K562 (cell line): ENCODE data around the gene OR2C1. TPM values are rescaled to one million over a fixed set of nuclear protein-coding genes. Genes with fewer than 3 reads are reported as not detected.

ENCODE experiments used
- BRD4 ChIP-seq: fragments of 200-600 bp; sonication (generic); IDR thresholded peaks from 2 replicates; pipeline ENCODE4 v1.6.1; 2017; ENCODE audit warnings: inconsistent platforms
- CCAR2 ChIP-seq: fragments of 200-400 bp; formaldehyde crosslinking; IDR thresholded peaks from 2 replicates; pipeline ENCODE4 v1.6.1; 2017; ENCODE audit warnings: mild to moderate bottlenecking, low read depth, low read length
- CHCHD3 ChIP-seq: fragments of 250-450 bp; sonication (Bioruptor Pico); IDR thresholded peaks from 2 replicates; pipeline ENCODE4 v2.1.2; 2022; ENCODE audit warnings: mild to moderate bottlenecking
- CSDE1 ChIP-seq, 2 experiments: fragments of 450-650 bp; IDR thresholded peaks; 2 replicates each; pipeline ENCODE4 v1.6.1; 2016; ENCODE audit warnings: mild to moderate bottlenecking in 1 of 2
- ELK1 ChIP-seq: sonication (generic); formaldehyde crosslinking; IDR thresholded peaks from 2 replicates; pipeline ENCODE4 v1.8.1; 2022; ENCODE audit warnings: missing genetic modification reagents
- EP300 ChIP-seq: IDR thresholded peaks from 2 replicates; pipeline ENCODE4 v1.6.1; 2012; ENCODE audit warnings: low read length, improper control_type of control experiment
- JUN ChIP-seq, 2 experiments: sonication (generic) in 1 of 2; formaldehyde crosslinking in 1 of 2; IDR thresholded peaks; 2 replicates each; pipeline versions ENCODE4 v1.6.1 to v1.8.0; 2012 to 2022; ENCODE audit warnings: borderline replicate concordance in 2 of 2, mild to moderate bottlenecking in 2 of 2, improper control_type of control experiment in 1 of 2, low read depth in 1 of 2, low read length in 1 of 2, missing genetic modification reagents in 1 of 2
- MTA3 ChIP-seq: fragments of 450-650 bp; formaldehyde crosslinking; IDR thresholded peaks from 2 replicates; pipeline ENCODE4 v1.6.1; 2017; ENCODE audit warnings: mild to moderate bottlenecking, borderline replicate concordance
- NUFIP1 ChIP-seq: fragments of 450-650 bp; IDR thresholded peaks from 2 replicates; pipeline ENCODE4 v1.6.1; 2018; ENCODE audit not compliant: partially characterized antibody
- PCBP1 ChIP-seq: fragments of 200-400 bp; formaldehyde crosslinking; IDR thresholded peaks from 2 replicates; pipeline ENCODE4 v1.6.1; 2018; ENCODE audit warnings: mild to moderate bottlenecking, low read depth, low read length; ENCODE audit not compliant: poor library complexity, severe bottlenecking
- RBFOX2 ChIP-seq: fragments of 200-400 bp; formaldehyde crosslinking; IDR thresholded peaks from 2 replicates; pipeline ENCODE4 v1.6.1; 2017; ENCODE audit warnings: low read depth, mild to moderate bottlenecking, low read length, moderate library complexity
- SREBF1 ChIP-seq: fragments of 150-350 bp; IDR thresholded peaks from 2 replicates; pipeline ENCODE4 v1.6.1; 2014; ENCODE audit warnings: antibody characterized with exemption, low read depth, low read length, borderline replicate concordance
- STAT5A ChIP-seq: IDR thresholded peaks from 2 replicates; pipeline ENCODE4 v1.6.1; 2012; ENCODE audit warnings: low read length, inconsistent platforms, borderline replicate concordance
- TOE1 ChIP-seq, 2 experiments: fragments of 450-650 bp in 1 of 2; sonication (generic) in 1 of 2; formaldehyde crosslinking in 1 of 2; IDR thresholded peaks; 2 replicates each; pipeline versions ENCODE4 v1.7.1 to v1.8.0; 2016 to 2022; ENCODE audit warnings: borderline replicate concordance in 2 of 2, mild to moderate bottlenecking in 2 of 2, antibody characterized with exemption in 1 of 2, inconsistent platforms in 1 of 2, low read depth in 1 of 2, missing genetic modification reagents in 1 of 2, moderate library complexity in 1 of 2
- TRIM25 ChIP-seq: fragments of 450-650 bp; IDR thresholded peaks from 2 replicates; pipeline ENCODE4 v1.7.0; 2016; ENCODE audit warnings: borderline replicate concordance
- U2AF1 ChIP-seq: fragments of 200-400 bp; formaldehyde crosslinking; optimal IDR thresholded peaks from 2 replicates; pipeline ENCODE3; 2017; ENCODE audit warnings: mild to moderate bottlenecking, low read depth, low read length, moderate library complexity
- ZBTB11 ChIP-seq, 3 experiments: fragments of 200-800 bp in 1 of 3; fragments of 250-450 bp in 1 of 3; fragments of 450-650 bp in 1 of 3; sonication (Bioruptor Pico) in 1 of 3; sonication (Bioruptor generic) in 1 of 3; formaldehyde crosslinking in 1 of 3; IDR thresholded peaks; 2 replicates each; pipeline versions ENCODE4 v1.6.1 to v1.8.0; 2016 to 2022; ENCODE audit warnings: mild to moderate bottlenecking in 2 of 3, missing genetic modification characterization in 2 of 3, missing compliant biosample characterization in 1 of 3, moderate library complexity in 1 of 3
- ZFPM2 ChIP-seq: fragments of 250-450 bp; sonication (Bioruptor Pico); IDR thresholded peaks from 2 replicates; pipeline ENCODE4 v1.5.1; 2022; ENCODE audit warnings: mild to moderate bottlenecking
- ZNF280A ChIP-seq: fragments of 450-650 bp; IDR thresholded peaks from 2 replicates; pipeline ENCODE4 v1.6.1; 2018; ENCODE audit warnings: mild to moderate bottlenecking, low read depth; ENCODE audit not compliant: partially characterized antibody
- ZNF766 ChIP-seq: fragments of 200-800 bp; sonication (Bioruptor generic); conservative IDR thresholded peaks from 2 replicates; pipeline ENCODE4 v1.6.1; 2016; ENCODE audit warnings: missing genetic modification characterization, missing compliant biosample characterization
- polyA plus RNA-seq, 8 experiments: library from polyadenylated mRNA; depleted of rRNA in 4 of 8; stranded (reverse) in 5 of 8; unstranded in 3 of 8; fragments of >200 nt; fragmentation: Nextera tagmentation in 2 of 8; fragmentation: Illumina TruSeq in 1 of 8; extraction: Ambion mirVana in 2 of 8; extraction: Trizol in 1 of 8; gene quantifications; 2 replicates each; pipeline versions ENCODE4 v1.2.1 to v1.2.3, GENCODE V29; 2011 to 2014; ENCODE audit warnings: inconsistent platforms in 1 of 8, missing spikeins in 1 of 8
- total RNA-seq, 7 experiments: library from RNA; depleted of rRNA in 6 of 7; stranded (reverse); fragments of >200 nt in 6 of 7; fragmentation: Illumina TruSeq in 2 of 7; extraction: Trizol in 2 of 7; gene quantifications; 2 replicates each; pipeline versions ENCODE4 v1.2.1 to v1.2.3, GENCODE V29; 2011 to 2021; ENCODE audit warnings: low replicate concordance in 1 of 7

The OR2C1 gene
- total and polyA plus RNA-seq, 9 of the 15 experiments (the other 6 are each of a cell fraction or from before 2014, with no cell fraction given): not detected

GRCh38 chr16:3388325-3388724 is 32.6 kb downstream of the OR2C1 start (continued):
- TF ChIP-seq ZNF280A (no peak), ZFPM2 (no peak), RBFOX2 (no peak), ZNF766 (CRISPR knock-in tag) (0 out of 2 replicates have a peak, but pooled peaks have one; percentile 63), NUFIP1 (no peak), EP300 (peak; percentile 94), ZBTB11 (CRISPR knock-in tag; IDR thresholded peaks at IDR 0.05) (no peak), U2AF1 (no peak), TOE1 (IDR thresholded peaks at IDR 0.05; ENCODE audit: borderline replicate concordance) (no peak), TOE1 (CRISPR knock-in tag; IDR thresholded peaks at IDR 0.05; ENCODE audit: borderline replicate concordance, low read depth) (no peak), TRIM25 (no peak), CHCHD3 (CRISPR knock-in tag) (no peak), SREBF1 (no peak), ELK1 (CRISPR knock-in tag) (no peak), CSDE1 (IDR thresholded peaks at IDR 0.05) (no peak), JUN (IDR thresholded peaks at IDR 0.05; ENCODE audit: borderline replicate concordance, low read depth, low read length) (peak; percentile 22; the same call in 1 of the 2 replicates), JUN (CRISPR knock-in tag; IDR thresholded peaks at IDR 0.05; ENCODE audit: borderline replicate concordance) (no peak), STAT5A (peak; percentile 72), PCBP1 (no peak), BRD4 (no peak), CCAR2 (no peak), MTA3 (no peak; the same call in none of the 2 replicates)
